Activated T-helper 1 cell treated with anti-CD3 and anti-CD28 coated beads, Interleukin-12 subunit alpha, Interleukin-12 subunit beta, Interleukin-2, Interleukin-4 antibody, amounts not matched to agents 30 ng/mL and 10 ng/mL and 1 ng/mL, durations not matched to agents 14 hours and 24 hours and 36 hours (primary cell): ENCODE data around the gene OGDH. TPM values are rescaled to one million over a fixed set of nuclear protein-coding genes. Genes with fewer than 3 reads are reported as not detected.
A peak's percentile ranks its signal among the peaks of the same experiment; 100 is the strongest.

ENCODE experiments used
- DNase-seq: peaks from one replicate; pipeline ENCODE4 v3.0.0; 2021; ENCODE audit warnings: low spot score
- H3K27ac Mint-ChIP-seq: one replicate; pipeline ENCODE4 v1.8.0; 2021; ENCODE audit warnings: mild to moderate bottlenecking, mixed read lengths
- H3K27me3 Mint-ChIP-seq: one replicate; pipeline ENCODE4 v1.8.0; 2022; ENCODE audit warnings: mild to moderate bottlenecking, moderate library complexity, mixed read lengths; ENCODE audit not compliant: insufficient read depth
- H3K36me3 Mint-ChIP-seq: one replicate; pipeline ENCODE4 v1.8.0; 2021; ENCODE audit warnings: low read depth, mixed read lengths
- H3K4me1 Mint-ChIP-seq: one replicate; pipeline ENCODE4 v1.8.0; 2021; ENCODE audit warnings: low read depth, mixed read lengths
- H3K4me3 Mint-ChIP-seq: one replicate; pipeline ENCODE4 v1.8.0; 2021; ENCODE audit warnings: mild to moderate bottlenecking, moderate library complexity, mixed read lengths
- H3K9me3 Mint-ChIP-seq: one replicate; pipeline ENCODE4 v1.8.0; 2021; ENCODE audit warnings: mixed read lengths
- intact Hi-C: fragments of 100-400 bp; cut with micrococcal nuclease; formaldehyde crosslinking; loops from one replicate; pipeline ENCODE4 v1.15.1; 2024
- total RNA-seq: library from RNA; stranded (reverse); gene quantifications from 2 replicates; pipeline ENCODE4 v1.2.3, GENCODE V29; 2022

OGDH gene
- total RNA-seq, 1 donor from 2014 or later = 101 TPM

DNA sequence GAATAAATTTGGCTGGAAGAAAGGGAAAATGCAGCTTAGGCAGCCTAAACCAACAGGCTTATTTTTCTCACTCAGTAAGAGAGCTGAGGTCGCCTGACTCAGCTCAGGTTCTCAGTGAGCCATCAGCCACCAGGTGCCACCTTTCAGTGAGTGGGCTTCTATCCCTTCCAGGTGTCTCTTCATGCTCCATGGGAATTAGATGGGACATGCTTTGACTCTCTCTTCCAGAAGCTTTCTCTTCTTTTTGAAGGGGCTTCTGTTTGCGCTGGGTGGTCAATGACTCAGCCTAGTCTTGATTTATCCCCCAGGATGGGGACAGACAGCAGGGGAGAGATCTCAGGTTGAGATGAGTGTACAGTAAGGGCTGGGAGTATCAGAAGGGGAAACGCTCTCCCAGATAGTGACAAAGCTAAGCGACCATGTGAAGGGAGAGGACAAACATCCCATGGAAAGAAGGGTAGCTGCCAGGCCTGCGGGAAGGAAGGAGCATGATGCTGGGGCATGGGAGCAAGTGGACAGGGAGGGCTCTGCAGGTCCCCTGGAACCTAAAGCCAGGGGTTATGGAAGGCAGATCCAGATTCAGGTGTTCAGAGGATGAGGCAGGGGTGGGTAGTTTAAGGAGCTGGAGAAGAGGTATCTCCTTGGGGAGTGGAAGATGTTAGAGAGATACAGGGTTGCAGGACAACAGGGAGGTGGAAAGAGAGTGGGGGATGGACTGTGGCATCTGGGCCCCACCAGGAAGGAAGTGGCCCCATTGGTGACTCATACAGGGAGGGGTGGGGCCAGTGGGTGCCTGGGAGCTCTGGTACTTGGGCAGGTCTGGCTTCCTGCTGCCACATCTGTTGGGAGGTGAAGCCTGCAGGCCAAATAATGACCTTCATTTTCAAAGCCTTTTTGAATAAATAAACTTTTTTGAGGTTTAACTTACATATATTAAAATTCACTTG, 32.5 kb downstream of the OGDH start:
- Mint-ChIP-seq H3K36me3 (peaks cover 30% of the 10 kb centered on the region), H3K4me1 (peaks cover 81% of the 10 kb centered on the region), H3K9me3 (no peaks in the 10 kb centered on the region), H3K4me3 (peak overlapping the region; percentile 82), H3K27ac (peak overlapping the region; percentile 100), H3K27me3 (no peaks in the 10 kb centered on the region)
- peak; percentile 84 for DNase-seq
- intact Hi-C loops = loop anchor here (1.0 to 10.0 kb wide), 14 partner anchors 16 to 714 kb away; partner anchors contain the start of genes OGDH, PPIA, TMED4 and UBE2D4

DNA sequence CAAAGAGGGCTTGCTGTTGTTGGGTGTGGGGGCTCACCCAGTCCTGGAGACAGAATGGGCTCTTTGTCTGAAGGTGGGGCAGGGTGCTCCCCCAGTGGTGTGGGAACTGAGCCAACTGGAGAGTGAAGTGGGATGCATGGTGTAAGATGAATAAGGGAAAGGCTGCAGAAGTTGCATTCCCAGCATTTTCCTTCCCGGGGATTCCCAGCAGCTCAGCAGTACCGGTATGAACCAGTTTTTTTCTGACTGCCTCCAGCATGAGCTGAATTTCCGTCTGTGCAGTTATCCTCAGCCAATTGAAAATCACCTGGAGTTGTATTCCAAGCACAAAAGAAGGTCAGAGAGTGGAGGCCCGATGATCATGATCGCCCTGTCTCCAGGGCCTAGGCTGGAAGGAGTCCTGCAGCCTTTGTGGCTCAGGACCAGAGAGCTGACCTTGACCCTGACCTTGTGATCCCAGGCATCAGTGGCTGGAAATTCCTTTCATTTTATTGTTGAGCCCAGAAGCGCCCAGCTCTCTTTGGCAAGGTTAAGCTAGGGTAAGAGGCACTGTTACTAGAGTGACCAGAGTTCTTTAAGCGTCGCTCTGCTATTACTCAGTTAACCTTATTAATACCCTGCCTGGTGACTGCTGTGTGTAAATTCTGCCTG, 33.4 kb downstream of the OGDH start:
- no peaks in the 10 kb centered on the region for H3K9me3 Mint-ChIP-seq
- H3K36me3 Mint-ChIP-seq = peaks cover 27% of the 10 kb centered on the region
- H3K27me3 Mint-ChIP-seq = no peaks in the 10 kb centered on the region
- no peak for DNase-seq
- peak overlapping the region; percentile 82 for H3K4me3 Mint-ChIP-seq
- H3K4me1 Mint-ChIP-seq = peaks cover 75% of the 10 kb centered on the region
- H3K27ac Mint-ChIP-seq = peak overlapping the region; percentile 100
- intact Hi-C loops = loop anchor here (5.0 to 10.0 kb wide), 2 partner anchors 622 to 715 kb away; partner anchors contain the start of gene UBE2D4

DNA sequence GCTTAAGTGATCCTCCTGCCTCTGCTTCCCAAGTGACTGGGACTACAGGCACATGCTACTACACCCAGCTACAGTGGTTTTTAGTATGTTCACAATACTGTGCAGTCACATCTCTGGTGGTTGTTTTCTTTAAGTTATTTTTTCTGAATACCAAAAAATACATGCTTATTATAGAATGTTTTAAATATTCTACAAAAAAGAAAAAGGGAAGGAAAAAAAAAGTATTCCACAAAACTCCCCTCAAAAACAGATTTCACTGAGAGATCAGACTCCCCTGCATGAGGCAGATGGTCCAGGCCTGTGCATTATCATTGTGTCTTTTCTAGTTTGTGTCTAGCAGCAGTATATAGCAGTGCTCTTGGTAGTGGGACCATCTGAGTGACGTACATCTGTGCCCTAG, 36.8 kb downstream of the OGDH start:
- H3K9me3 Mint-ChIP-seq = no peaks in the 10 kb centered on the region
- H3K4me1 Mint-ChIP-seq = peaks cover 50% of the 10 kb centered on the region
- no peak overlapping the region for H3K4me3 Mint-ChIP-seq
- DNase-seq = no peak
- H3K27me3 Mint-ChIP-seq = no peaks in the 10 kb centered on the region
- H3K36me3 Mint-ChIP-seq = peaks cover 26% of the 10 kb centered on the region
- H3K27ac Mint-ChIP-seq = no peak overlapping the region
- intact Hi-C loops = no loop called here

DNA sequence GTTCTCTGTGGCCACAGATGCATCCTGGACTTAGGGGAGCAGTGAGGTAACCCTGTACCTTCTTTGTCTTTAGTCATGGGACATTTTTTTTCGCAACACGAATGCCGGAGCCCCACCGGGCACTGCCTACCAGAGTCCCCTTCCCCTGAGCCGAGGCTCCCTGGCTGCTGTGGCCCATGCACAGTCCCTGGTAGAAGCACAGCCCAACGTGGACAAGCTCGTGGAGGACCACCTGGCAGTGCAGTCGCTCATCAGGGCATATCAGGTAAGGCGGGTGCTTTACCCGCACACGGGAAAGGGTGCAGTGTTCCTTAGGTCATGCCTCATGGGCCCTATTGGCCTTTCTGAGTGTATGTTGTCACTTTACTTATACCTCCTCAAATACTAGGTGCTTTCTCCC, 38.8 kb downstream of the OGDH start:
- no peaks in the 10 kb centered on the region for H3K9me3 Mint-ChIP-seq
- no peak for DNase-seq
- peak overlapping the region; percentile 73 for H3K27ac Mint-ChIP-seq
- H3K27me3 Mint-ChIP-seq = no peaks in the 10 kb centered on the region
- H3K4me3 Mint-ChIP-seq = no peak overlapping the region
- peaks cover 30% of the 10 kb centered on the region for H3K4me1 Mint-ChIP-seq
- intact Hi-C loops = no loop called here
- peaks cover 30% of the 10 kb centered on the region for H3K36me3 Mint-ChIP-seq

DNA sequence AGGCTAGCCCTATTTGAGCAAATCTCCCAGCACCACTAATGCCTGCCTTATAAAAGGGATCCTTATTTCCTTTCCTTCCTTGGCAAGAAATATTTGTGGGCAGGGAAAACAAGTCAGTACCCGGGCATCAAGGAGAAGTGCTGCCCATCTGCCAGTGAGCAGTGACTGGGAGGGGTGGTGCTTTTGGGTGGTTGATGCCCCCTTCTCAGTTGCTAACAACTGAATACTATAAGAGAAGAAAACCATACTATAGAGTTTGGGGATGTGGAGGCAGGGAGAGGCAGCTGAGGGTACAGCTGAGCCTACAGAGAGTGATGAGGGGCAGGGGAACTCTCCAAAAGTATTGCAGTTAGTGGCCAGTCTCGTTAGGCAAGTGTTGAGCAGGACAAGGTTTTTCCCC, 39.3 kb downstream of the OGDH start:
- Mint-ChIP-seq H3K4me3 (no peak overlapping the region), H3K4me1 (peaks cover 25% of the 10 kb centered on the region), H3K27me3 (no peaks in the 10 kb centered on the region), H3K27ac (peak overlapping the region; percentile 73), H3K36me3 (peaks cover 29% of the 10 kb centered on the region), H3K9me3 (no peaks in the 10 kb centered on the region)
- intact Hi-C loops = no loop called here
- DNase-seq = no peak

DNA sequence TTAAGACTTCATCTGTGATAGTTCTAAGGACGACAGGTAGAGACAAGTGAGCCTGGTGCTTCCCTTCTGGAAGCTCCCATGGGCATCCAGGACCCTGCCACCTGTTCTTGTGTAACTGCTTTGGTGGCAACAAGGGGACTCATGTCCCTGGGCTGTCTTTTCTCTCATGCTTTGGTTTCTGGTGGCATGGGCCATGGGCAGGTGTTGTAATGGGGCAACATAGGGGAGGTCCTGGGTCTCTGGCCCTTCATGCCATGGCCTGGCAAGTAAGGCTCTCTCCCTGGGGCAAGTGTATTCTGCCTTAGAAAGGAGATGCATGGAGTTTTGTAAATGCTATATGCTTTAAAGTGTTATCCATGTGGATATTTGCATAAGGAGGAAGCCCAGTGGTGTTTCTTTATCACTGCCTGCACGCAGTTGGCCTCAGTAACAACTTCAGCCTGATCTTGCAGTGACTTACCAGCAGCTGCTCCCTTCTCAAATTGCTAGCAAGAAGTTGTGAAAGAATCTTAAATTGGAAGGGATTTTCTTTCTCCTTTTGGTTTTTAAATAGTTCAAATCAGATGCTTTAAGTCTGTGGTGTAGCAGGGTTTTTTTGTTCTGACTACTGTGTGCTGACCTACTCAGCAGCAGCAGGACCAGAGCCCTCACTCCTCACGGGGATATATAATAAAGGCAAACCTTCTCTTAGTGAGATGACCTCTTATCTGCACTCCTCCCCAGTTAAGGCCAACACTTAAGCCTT, 39.9 kb downstream of the OGDH start:
- no peak for DNase-seq
- Mint-ChIP-seq H3K27ac (no peak overlapping the region), H3K4me1 (peaks cover 31% of the 10 kb centered on the region), H3K27me3 (no peaks in the 10 kb centered on the region), H3K9me3 (no peaks in the 10 kb centered on the region), H3K4me3 (no peak overlapping the region), H3K36me3 (peaks cover 34% of the 10 kb centered on the region)
- intact Hi-C loops = no loop called here

DNA sequence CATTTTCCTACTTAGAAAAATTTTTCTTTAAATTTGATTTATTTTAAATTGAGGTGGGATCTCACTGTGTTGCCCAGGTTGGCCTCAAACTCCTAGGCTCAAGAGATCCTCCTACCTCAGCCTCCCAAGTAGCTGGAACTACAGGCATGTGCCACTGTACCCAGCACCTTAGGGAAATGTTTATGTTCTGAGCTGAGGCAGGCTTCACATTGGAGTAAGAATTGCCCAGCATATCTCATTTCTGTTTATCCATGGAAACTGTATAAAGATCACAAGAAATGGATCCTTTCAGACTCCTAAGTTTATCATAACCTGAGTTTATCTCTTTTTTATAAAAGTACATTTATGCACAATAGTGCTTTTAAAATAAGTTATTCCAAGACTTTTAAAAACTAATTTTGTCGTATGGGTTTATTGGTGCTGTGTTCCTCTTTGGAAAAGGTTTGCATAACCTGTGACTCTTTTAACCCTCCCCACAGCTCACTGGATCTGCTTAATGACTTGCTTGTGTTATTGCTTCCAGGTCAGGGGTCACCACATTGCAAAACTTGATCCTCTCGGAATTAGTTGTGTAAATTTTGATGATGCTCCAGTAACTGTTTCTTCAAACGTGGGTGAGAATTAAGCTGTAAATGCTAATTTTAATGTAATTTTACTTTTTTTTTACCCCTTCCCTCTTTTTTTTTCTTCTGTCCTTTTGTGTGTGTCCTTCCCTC, 40.7 kb downstream of the OGDH start:
- H3K27ac Mint-ChIP-seq = peak overlapping the region; percentile 42

DNA sequence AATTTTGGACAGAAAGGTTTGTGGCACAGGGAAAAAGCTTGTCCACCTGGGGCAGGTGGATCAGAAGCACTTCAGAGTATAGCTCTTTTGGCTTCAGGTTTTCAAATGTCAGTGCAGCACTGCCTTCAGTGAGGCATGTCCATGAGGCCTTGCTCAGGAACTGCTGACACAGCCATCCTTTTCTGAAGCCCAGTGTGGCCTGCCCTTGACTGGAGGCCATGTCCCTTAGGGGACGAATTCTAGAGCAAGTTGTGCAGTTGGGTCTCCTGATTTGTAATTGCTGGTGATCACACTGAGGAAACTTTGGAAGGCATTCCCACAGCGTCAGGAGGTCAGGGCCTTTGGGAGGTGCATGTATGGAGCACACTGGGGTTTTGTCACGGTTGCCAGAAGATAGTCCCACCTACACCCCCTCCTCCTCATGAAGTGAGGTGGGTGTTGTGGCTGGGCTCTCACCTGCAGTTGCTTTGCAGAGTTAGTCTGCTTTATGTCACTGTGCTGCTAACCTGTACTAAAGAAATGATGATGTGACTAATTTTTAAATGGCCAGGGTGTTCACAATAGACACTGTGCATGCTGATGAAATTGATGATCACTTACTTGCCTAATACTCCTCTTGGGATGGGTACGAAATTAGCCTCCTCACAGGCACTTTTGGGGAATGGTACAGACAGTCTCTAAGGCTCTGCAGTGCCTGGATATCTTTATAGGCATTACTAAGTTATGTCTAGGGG, 41.7 kb downstream of the OGDH start:
- no peaks in the 10 kb centered on the region for H3K27me3 Mint-ChIP-seq
- no peak overlapping the region for H3K4me3 Mint-ChIP-seq
- no peak for DNase-seq
- peaks cover 21% of the 10 kb centered on the region for H3K4me1 Mint-ChIP-seq
- intact Hi-C loops = no loop called here
- H3K9me3 Mint-ChIP-seq = no peaks in the 10 kb centered on the region
- peaks cover 28% of the 10 kb centered on the region for H3K36me3 Mint-ChIP-seq
- no peak overlapping the region for H3K27ac Mint-ChIP-seq

More for the DNA sequence above, 40.7 kb downstream of the OGDH start:
- intact Hi-C loops = no loop called here
- Mint-ChIP-seq H3K4me3 (no peak overlapping the region), H3K4me1 (peaks cover 24% of the 10 kb centered on the region), H3K9me3 (no peaks in the 10 kb centered on the region), H3K27me3 (no peaks in the 10 kb centered on the region), H3K36me3 (peaks cover 28% of the 10 kb centered on the region)
- no peak for DNase-seq

DNA sequence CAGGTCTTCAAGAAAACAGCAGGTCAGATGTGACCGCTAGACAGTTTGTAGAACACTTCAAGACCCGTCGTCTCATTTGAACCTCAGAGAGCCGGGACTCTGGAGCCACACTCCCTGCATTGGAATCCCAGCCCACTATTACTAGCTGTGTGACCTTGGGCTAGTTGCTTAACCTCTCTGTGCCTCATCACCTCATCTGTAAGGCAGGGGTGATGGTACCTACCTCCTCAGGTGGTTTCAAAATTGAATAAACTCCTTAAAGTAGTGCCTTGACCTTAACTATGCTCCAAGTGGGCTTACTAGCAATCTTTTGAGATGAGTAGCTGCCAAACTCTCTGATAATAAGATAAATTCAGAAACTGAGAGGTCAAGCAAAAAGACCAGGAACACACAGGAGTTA, 43.8 kb downstream of the OGDH start:
- no peak overlapping the region for H3K27ac Mint-ChIP-seq
- no peaks in the 10 kb centered on the region for H3K9me3 Mint-ChIP-seq
- H3K4me1 Mint-ChIP-seq = peaks cover 10% of the 10 kb centered on the region
- peaks cover 29% of the 10 kb centered on the region for H3K36me3 Mint-ChIP-seq
- intact Hi-C loops = no loop called here
- no peaks in the 10 kb centered on the region for H3K27me3 Mint-ChIP-seq
- no peak overlapping the region for H3K4me3 Mint-ChIP-seq
- no peak for DNase-seq

DNA sequence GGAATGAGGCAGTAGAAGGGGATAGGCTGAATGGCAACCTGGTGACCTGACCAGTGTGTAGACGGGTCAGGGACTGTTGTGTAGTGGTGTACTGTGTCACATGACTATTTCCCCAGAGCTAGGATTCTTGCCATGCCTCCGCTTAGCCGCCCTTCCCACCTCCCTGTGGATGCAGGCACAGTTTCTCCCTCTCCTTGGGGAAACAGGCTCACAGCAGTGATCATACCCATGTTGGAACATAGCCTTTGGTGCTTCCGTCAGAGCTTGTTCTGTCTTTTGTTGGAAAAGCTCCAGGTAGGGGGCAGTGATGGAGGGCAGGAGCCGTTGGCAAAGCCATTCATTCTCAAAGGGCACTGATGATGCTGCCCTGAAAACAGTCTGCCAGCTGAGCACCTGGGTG, 44.3 kb downstream of the OGDH start:
- Mint-ChIP-seq H3K27ac (peak overlapping the region; percentile 24), H3K9me3 (no peaks in the 10 kb centered on the region), H3K4me3 (no peak overlapping the region), H3K4me1 (peaks cover 10% of the 10 kb centered on the region), H3K36me3 (peaks cover 29% of the 10 kb centered on the region), H3K27me3 (no peaks in the 10 kb centered on the region)
- no peak for DNase-seq
- intact Hi-C loops = no loop called here

DNA sequence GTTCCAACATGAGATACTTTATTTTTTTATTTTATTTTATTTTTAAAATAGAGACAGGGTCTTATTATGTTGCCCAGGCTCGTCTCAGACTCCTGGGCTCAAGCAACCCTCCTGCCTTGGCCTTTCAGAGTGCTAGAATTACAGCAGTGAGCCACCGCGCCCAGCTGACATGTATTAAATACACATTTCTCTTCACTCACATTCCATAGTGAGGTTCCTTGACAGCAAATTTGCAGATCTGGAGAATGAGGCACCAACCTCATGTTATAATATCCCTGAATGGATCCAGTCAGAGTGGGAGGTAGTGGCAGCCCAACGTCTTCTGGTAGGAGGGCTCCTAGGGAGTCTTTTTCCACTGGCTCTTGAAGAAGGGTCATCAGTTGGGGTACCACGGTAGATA, 46.1 kb downstream of the OGDH start:
- Mint-ChIP-seq H3K27me3 (no peaks in the 10 kb centered on the region), H3K4me3 (no peak overlapping the region), H3K27ac (no peak overlapping the region), H3K9me3 (peaks cover 6% of the 10 kb centered on the region), H3K4me1 (peaks cover 15% of the 10 kb centered on the region), H3K36me3 (peaks cover 43% of the 10 kb centered on the region)
- no peak for DNase-seq
- intact Hi-C loops = no loop called here
